ENCODE results near the gene IDH3B.
"Not testable (repeated sequence)": the region's sequence is repeated elsewhere in the genome, so short reads cannot be mapped to it uniquely, and the experiment has no call there.

Gene IDH3B

GRCh38 chr20:2694008-2694471 lies 30.0 kb upstream of the IDH3B start:
- DNase-seq = peak; percentile 26

GRCh38 chr20:2693286-2694007 lies 29.4 kb upstream of the IDH3B start:
- DNase-seq = peak; percentile 12

- DNase-seq = no peak
These were observed 28.9 kb upstream of the IDH3B start for GRCh38 chr20:2692886-2693285.

- peak; percentile 42 for DNase-seq
These were observed 28.2 kb upstream of the IDH3B start, which contains the start of gene EBF4 for GRCh38 chr20:2692036-2692885. Gene EBF4, plus strand, starts transcription at chr20:2692780. Its CDS starts 866 bp downstream, at chr20:2693646.

- DNase-seq = no peak
These were observed 27.6 kb upstream of the IDH3B start for GRCh38 chr20:2691663-2692035.

GRCh38 chr20:2691127-2691526 lies 27.1 kb upstream of the IDH3B start:
- DNase-seq = no peak

GRCh38 chr20:2690718-2691117 lies 26.7 kb upstream of the IDH3B start:
- no peak for DNase-seq

- no peak for DNase-seq
These were observed 26.2 kb upstream of the IDH3B start for GRCh38 chr20:2690213-2690612.

GRCh38 chr20:2688041-2688591 lies 24.1 kb upstream of the IDH3B start:
- DNase-seq = no peak

GRCh38 chr20:2687514-2687913 lies 23.5 kb upstream of the IDH3B start:
- DNase-seq = no peak

GRCh38 chr20:2684817-2685216 lies 20.8 kb upstream of the IDH3B start:
- not testable (repeated sequence) for DNase-seq

GRCh38 chr20:2682040-2682439 lies 18.0 kb upstream of the IDH3B start:
- not testable (repeated sequence) for DNase-seq

- no peak for DNase-seq
These were observed 16.0 kb upstream of the IDH3B start for GRCh38 chr20:2680046-2680445.

GRCh38 chr20:2673453-2673852 lies 9.4 kb upstream of the IDH3B start:
- DNase-seq = no peak

GRCh38 chr20:2672446-2672845 lies 8.4 kb upstream of the IDH3B start:
- no peak for DNase-seq

GRCh38 chr20:2671977-2672376 lies 8.0 kb upstream of the IDH3B start:
- no peak for DNase-seq

- no peak for DNase-seq
These were observed 591 bp downstream of the IDH3B start for GRCh38 chr20:2663364-2663886.

- DNase-seq = no peak
These were observed 4.5 kb downstream of the IDH3B start for GRCh38 chr20:2659547-2659946.

GRCh38 chr20:2658414-2659354 lies 5.3 kb downstream of the IDH3B start:
- DNase-seq = no peak

- no peak for DNase-seq
These were observed 6.3 kb downstream of the IDH3B start for GRCh38 chr20:2657674-2658073.

- no peak for DNase-seq
These were observed 6.8 kb downstream of the IDH3B start for GRCh38 chr20:2657241-2657640.

GRCh38 chr20:2656471-2657117 lies 7.4 kb downstream of the IDH3B start:
- no peak for DNase-seq
